Upper lobe of left lung (tissue), 4 donors: Measurements from ENCODE around the gene SP3.

Experiments
- CTCF ChIP-seq, 6 experiments: fragments of 450-650 bp in 4 of 6; fragments of 200-600 bp in 2 of 6; sonication (generic) in 2 of 6; IDR thresholded peaks; one replicate each; pipeline ENCODE4 v1.5.1; 2016 to 2019; ENCODE audit warnings: antibody characterized with exemption in 6 of 6
- EP300 ChIP-seq, 4 donors: sonication (generic); formaldehyde crosslinking; IDR thresholded peaks; one replicate each; pipeline ENCODE4 v1.5.1; 2017; ENCODE audit warnings: antibody characterized with exemption in 4 of 4, control low read depth in 2 of 4
- POLR2A ChIP-seq, 4 donors: fragments of 450-650 bp; IDR thresholded peaks; one replicate each; pipeline ENCODE4 v1.5.1; 2016 to 2017; ENCODE audit warnings: antibody characterized with exemption in 4 of 4, mild to moderate bottlenecking in 2 of 4
- POLR2AphosphoS5 ChIP-seq, 2 donors: sonication (generic); formaldehyde crosslinking; IDR thresholded peaks; one replicate each; pipeline ENCODE4 v1.5.1; 2017; ENCODE audit warnings: antibody characterized with exemption in 2 of 2

- TF ChIP-seq POLR2A (IDR thresholded peaks at IDR 0.05) (no peak), EP300 (IDR thresholded peaks at IDR 0.05) (no peak), POLR2AphosphoS5 (IDR thresholded peaks at IDR 0.05) (no peak), CTCF (IDR thresholded peaks at IDR 0.05) (no peak)
These were observed 18.0 kb downstream of the SP3 start for GRCh38 chr2:173947131-173947530.
